D721Med (cell line): ENCODE results near the gene VPS39.
"Not testable (repeated sequence)": the region's sequence is repeated elsewhere in the genome, so short reads cannot be mapped to it uniquely, and the experiment has no call there.

Experiments
- DNase-seq: peaks from one replicate; pipeline ENCODE4 v3.0.0; 2011; ENCODE audit warnings: low spot score; ENCODE audit not compliant: insufficient read length
- FAIRE-seq: peaks from 2 replicates; lab custom pipeline; 2011; peaks lifted over from hg19 to GRCh38; lab: Jason Lieb, UNC
- CTCF ChIP-seq: IDR thresholded peaks from 2 replicates; pipeline ENCODE4 v1.5.1; 2012; ENCODE audit warnings: mild to moderate bottlenecking, control low read depth; ENCODE audit not compliant: insufficient read depth; ENCODE audit errors: missing control alignments

The VPS39 gene

GRCh38 chr15:42231088-42231487, 23.0 kb upstream of the VPS39 start:
- FAIRE-seq = no peak
- DNase-seq = no peak
- no peak for TF ChIP-seq CTCF

GRCh38 chr15:42228981-42229380, 20.9 kb upstream of the VPS39 start:
- not testable (repeated sequence) for FAIRE-seq, DNase-seq

DNA sequence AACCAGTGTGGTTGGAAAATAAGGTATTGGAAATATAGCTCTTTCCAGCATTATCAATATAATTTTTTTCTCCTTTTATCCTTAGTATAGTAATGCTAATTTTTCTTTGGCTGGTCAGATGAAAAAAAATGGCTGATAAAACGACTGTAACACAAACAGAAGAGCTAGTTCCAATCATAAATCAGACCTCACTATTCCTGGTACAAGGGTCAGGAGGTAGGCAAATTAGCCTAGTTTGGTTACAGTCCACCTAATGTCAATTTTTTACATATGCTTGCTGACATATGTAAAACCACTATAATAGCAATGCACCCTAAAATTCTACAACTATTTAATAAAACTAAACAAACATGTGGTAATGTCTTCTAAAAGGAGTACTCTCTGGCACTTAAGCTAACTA, 19.9 kb upstream of the VPS39 start:
- TF ChIP-seq CTCF = no peak
- DNase-seq = no peak
- no peak for FAIRE-seq

DNA sequence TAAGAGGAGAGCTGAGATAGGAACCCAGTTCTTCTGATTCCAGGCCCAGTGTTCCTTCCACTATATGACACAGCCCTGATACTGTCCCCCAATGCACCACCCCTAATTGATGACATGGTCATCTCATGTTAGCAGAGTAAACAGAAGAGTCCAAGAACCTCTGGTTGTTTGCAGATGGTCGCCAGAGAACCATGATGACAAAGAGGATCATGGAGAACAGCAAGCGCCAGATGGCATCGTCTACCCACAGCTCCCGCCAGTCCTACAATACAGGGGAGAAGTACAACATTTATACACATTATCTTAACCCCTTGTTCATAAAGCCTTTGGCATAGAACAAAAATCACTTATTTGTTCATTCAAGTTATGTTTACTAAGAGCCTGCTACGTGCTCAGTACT, 18.5 kb upstream of the VPS39 start:
- DNase-seq (peak; percentile 30), FAIRE-seq (no peak)
- no peak for TF ChIP-seq CTCF

DNA sequence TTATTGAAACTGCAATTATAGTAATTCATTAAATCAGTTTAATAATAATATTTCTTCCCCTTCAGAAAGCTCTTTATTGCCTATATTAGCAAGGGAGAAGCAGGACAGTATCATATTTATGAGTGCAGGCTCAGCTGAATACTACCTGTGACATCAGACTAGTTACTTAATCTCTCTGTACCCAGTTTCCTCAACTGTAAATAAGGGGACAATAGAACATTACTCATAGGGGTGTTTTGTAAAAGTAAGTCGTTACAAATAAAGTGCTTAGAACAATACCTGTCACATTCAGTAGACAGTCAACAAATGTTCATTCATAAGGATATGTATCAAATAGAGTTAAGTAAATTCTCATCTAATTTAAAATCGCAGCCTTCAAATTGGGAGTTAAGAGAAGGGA, 12.1 kb upstream of the VPS39 start:
- no peak for FAIRE-seq
- no peak for TF ChIP-seq CTCF

DNA sequence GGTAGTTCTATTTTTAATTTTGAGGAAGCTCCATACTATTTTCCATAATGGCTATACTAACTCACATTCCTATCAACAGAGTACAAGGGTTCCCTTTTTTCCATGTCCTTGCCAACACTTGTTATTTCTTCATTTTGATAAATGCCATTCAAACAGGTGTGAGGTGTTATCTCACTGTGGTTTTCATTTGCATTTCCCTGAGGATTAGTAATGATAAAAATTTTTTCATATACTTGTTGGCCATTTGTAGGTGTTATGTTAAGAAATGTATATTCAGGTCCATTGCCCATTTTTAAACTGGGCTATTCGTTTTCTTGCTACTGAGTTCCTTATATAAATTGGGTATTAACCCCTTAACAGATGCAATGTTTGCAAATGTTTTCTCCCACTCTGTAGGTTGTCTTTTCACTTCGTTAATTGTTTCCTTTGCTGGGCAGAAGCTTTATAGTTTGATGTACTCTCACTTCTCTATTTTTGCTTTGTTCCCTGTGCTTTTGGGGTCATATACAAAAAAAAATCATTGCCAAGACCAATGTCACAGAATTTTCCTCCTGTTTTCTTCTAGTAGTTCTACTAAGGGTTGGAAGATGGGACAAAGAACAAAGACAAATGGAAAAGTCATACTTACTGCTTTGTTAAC, 11.0 kb upstream of the VPS39 start:
- TF ChIP-seq CTCF = no peak
- no peak for FAIRE-seq
- DNase-seq = no peak

More for the DNA sequence above, 12.1 kb upstream of the VPS39 start:
- DNase-seq = no peak

GRCh38 chr15:42217568-42217967, 9.5 kb upstream of the VPS39 start:
- no peak for DNase-seq
- TF ChIP-seq CTCF = no peak
- FAIRE-seq = no peak
